NCI-H226 (cell line): ENCODE measurements around the gene ISYNA1.
"Not testable (repeated sequence)": the region's sequence is repeated elsewhere in the genome, so short reads cannot be mapped to it uniquely, and the experiment has no call there.

Experiments
- DNase-seq: peaks from one replicate; pipeline ENCODE4 v3.0.0-alpha.2; 2015

The ISYNA1 gene

DNA sequence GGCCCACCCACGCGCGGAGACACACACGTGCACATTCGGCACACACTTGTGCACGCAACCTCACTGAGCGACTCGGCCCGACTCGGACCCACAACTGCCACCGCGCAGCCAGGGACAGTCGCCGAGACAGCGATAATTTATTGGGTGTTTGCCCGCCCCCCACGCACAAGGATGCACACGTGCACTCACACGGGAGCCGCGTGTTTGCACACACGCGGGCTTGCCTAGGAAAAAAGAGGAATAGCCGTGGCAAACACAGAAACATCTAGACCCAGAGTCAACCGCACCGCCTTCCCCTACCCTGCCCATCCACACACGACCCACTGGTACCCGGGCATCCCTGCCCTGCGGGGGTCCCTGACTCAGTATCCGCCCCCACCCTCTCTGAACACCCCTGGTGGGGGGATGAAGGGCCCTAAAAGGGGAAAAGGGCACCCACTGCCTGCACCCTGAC, 19.9 kb downstream of the ISYNA1 start:
- no peak for DNase-seq

DNA sequence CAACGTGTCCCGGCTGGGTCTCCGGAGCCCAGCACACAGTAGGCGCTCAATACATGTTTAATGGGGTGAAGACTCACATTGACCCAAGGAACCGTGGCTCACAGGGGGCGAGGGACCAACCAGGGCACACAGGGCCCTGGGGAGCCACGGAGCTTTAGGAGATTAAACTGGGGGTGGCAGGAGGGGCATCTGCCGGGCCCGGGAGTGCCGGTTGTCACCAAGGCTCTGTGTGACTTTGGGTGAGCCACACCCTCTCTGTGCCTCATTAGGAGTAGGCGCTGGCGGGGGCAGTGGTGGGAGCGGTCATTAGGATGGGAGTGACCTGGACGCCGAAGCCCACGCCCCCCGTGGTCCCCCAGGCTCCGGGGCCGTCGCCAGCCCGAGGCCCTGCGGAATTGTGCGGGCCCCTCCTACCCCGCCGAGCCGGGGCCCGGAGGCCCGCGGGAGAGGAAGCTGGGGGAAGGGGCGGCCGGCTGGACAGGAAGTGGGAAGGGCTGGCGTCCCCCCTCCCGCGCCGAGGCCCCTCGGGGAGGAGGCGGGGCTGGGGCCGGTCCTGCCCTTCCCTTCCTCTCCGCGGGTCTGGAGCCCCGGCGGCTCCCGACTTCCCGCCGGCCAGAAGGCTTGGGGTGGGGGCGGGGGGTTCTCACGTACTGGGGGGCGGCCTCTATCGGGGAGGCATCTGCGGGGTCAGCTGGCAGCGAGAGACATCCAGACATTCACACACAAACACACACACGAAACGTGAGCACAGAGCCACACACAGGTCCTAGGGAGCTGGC, 20.5 kb downstream of the ISYNA1 start:
- peak; percentile 83 for DNase-seq

DNA sequence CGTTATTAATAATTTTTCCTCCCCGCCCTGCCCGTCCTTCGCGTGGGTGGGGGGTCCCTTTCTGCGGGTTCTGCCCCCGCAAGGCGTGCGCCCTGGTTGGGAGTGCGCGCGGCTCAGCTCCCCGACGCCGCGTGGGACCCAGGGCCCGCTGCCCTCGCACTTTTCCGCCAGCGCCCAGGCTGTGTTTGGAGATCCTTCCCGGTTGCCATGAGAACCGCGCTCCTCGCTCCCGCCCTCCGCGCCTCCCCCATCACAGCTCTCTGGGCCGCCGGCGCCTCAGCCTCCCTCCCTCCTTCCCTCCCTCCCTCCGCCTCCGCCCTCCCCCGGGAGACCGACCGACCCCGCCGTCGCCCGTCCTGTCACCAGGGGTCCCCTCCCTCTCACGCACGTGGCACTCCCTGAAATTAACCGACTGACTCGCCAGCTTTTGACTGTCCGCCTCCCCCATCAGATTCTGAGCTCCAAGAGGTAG, 21.1 kb downstream of the ISYNA1 start:
- DNase-seq, result peak; percentile 91

DNA sequence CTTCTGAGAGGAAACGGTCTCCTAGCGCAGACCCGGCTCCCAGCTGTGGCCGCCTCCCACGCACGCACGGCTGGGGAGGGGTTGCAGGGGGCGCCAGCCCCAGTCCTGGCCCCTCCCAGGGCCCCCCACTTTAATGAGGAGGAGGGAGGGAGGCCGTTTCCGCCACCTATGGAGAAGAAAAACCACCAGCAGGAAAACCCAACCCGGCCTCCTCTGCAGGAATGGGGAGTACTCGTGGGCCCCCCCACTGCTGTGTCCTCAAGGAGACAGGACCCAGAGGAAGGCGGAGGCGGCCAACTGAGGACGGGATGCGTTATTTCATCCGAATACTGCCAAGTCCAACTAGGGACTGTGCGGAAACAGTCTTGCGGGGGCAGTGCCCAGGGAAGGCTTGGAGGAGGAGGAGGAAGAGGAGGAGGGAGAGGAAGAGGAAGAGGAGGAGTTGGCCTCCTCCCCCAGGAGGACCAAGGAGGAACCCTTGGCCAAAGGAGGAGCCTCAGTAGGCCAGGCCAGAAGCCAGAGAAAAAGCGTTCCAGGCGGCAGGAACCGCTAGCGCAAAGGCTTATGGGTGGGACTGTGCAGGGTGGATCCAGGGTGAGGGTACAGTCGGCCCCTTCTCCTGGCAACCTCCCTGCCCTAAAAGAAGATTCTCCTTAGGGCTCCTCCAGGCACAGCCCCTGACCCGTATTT, 22.6 kb downstream of the ISYNA1 start:
- DNase-seq, result peak; percentile 91

DNA sequence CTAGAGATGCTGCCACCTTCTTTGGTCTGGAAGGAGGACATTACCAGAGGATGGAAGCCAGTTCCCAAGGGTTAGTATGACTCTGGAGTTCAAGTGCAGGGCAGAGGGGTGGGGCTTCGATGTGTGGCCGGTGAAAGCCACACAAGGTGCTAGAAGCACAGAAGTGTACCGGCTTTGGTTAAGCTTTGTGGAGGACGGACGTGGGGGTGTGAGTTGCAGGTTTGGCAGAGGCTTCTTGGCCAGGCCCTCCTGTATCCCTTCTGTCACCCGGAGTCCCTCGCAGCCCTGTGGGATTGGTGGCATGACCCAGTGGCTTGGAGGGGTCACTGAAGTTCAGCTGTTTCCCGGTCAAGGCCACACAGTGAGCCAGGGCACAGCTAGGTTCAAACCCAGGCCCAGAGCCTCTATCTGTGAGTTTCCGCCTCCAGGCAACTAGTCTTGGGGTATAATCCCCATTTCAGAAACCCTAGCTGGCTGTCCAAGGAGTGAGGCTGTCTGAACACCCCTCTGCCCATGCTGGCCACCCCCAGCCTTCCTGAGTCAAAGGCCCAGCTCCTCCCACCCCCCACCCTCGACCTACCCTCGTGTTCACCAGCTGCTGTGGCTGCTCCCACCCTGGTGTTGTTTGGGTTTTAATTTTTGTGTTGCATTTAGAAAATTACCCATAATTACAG, 23.3 kb downstream of the ISYNA1 start:
- DNase-seq, result peak; percentile 22

DNA sequence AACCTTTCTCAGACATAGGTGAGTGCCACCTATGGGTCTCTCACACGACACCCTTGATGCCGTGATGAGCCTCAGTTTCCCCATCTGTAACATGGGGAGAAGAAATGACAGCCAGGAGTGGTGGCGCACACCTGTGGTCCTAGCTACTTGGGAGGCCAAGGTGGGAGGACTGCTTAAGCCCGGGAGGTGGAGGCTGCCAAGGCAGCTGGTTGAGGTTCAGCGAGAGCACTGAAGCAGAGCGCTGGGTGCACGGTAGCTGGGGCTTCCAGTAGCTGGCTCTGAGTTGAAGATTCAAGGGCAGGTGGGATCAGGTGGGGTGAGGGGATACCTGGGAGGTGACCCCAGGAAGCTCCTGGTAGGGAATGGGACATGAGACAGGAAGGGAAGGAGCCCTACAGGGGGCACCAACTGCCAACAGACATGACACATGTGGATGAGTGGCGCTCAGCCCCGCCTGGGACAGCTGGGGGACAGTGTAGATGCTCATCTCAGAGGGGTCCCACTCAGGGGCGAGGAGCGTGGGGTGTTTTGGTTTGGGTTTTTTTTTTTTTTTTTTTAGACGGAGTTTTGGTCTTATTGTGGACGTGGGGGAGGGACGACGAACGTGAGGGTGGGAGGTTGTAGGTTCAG, 25.2 kb downstream of the ISYNA1 start:
- no peak for DNase-seq

DNA sequence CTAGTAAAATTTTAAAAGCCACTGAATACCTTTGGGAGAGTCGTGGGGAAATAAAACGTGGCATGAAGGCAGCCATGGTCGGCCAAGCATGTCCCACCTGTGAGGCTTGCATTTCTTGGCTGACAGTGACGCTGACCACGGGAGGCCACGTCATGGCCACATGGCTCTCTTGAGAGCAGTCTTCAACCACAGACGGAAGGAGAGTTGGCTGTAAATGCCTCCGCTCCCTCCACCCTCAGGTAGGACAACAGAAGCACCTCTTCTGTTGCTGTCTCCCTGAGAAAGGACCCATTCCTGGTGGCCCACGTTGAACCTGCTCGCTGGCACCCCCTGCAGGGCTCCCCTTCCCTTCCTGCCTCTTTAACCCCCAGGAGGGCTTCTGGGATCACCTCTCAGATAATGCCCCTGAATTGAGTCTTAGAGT, 29.9 kb downstream of the ISYNA1 start:
- no peak for DNase-seq

DNA sequence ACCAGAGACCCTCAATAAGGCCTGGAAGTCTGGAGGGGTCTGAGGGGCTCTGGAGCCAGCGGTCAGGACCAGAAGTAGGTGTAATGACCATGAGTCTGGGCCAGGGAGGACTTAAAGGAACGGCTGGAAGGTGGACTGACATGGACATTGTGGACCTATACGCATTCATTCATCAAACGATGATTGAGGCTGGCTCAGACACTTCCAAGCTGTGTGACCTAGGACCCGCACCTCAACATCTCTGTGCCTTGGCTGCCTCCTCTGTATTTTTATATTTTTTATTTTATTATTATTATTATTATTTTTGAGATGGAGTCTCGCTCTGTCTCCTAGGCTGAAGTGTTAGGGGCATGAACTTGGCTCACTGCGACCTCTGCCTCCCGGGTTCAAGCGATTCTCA, 31.2 kb downstream of the ISYNA1 start:
- no peak for DNase-seq

DNA sequence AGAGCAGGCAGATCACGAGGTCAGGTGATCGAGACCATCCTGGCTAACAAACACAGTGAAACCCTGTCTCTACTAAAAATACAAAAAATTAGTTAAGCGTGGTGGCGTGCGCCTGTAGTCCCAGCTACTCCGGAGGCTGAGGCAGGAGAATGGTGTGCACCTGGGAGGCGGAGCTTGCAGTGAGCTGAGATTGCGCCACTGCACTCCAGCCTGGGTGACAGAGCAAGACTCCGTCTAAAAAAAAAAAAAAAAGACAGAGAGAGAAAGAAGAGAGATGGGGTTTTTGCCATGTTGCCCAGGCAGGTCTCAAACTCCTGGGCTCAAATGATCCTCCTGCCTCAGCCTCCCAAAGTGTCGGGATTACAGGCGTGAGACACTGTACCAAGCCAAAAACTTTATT, 32.2 kb downstream of the ISYNA1 start:
- not testable (repeated sequence) for DNase-seq

DNA sequence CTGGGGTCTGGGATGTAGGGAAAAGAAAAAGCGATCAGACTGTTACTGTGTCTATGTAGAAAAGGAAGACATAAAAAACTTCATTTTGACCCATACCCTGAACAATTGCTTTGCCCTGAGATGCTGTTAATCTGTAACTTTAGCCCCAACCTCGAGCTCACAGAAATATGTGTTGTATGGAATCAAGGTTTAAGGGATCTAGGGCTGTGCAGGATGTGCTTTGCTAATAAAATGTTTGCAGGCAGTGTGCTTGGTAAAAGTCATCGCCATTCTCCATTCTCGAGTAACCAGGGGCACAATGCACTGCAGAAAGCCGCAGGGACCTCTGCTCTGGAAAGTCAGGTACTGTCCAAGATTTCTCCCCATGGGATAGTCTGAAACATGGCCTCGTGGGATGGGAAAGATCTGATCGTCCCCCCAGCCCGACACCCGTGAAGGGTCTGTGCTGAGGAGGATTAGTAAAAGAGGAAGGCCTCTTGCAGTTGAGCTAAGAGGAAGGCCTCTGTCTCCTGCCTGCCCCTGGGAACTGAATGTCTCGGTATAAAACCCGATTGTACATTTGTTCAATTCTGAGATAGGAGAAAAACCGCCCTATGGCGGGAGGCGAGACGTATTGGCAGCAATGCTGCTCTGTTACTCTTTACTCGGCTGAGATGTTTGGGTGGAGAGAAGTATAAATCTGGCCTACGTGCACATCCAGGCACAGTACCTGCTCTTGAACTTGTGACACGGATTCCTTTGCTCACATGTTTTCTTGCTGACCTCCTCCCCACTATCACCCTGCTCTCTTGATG, 35.3 kb downstream of the ISYNA1 start:
- not testable (repeated sequence) for DNase-seq

DNA sequence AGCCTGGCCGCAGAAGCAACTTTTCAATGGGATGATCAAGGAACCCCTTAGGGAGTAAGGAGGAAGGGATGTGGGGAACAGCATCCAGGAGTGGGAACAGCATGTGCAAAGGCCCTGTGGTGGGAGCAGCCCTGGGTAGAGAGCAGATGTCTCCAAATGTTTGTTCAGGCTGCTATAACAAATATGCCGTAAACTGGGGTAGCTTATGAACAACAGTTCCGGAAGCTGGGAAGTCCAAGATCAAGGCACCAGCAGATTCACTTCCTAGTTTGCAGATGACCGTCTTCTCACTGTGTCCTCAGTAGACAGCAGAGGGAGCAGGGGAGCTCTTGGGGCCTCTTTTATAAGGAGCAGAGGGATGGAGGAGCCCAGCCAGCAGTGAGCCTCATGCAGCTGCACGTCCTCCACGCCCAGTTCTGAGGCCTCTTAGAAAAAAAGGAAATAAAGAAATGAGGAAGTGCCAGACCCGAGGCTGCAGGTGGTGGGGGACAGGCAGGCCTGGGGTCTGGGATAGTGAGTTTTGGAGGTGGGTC, 36.3 kb downstream of the ISYNA1 start:
- peak; percentile 37 for DNase-seq

DNA sequence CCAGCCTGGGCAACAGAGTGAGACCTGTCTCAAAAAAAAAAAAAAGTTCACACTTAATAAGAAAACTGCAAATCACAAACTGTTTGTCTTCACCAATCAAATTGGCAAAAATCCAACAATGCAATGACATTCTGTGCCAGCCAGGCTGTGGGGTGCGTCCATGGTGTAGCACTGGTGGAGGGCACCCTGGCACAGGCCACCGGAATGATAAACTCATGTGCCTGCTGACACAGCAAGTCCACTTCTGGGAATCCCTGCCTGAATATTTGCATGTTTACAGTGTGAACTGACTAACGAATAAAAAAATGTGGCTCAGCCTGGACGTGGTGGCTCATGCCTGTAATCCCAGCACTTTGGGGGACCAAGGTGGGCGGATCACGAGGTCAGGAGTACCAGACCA, 38.9 kb downstream of the ISYNA1 start:
- DNase-seq, result no peak

DNA sequence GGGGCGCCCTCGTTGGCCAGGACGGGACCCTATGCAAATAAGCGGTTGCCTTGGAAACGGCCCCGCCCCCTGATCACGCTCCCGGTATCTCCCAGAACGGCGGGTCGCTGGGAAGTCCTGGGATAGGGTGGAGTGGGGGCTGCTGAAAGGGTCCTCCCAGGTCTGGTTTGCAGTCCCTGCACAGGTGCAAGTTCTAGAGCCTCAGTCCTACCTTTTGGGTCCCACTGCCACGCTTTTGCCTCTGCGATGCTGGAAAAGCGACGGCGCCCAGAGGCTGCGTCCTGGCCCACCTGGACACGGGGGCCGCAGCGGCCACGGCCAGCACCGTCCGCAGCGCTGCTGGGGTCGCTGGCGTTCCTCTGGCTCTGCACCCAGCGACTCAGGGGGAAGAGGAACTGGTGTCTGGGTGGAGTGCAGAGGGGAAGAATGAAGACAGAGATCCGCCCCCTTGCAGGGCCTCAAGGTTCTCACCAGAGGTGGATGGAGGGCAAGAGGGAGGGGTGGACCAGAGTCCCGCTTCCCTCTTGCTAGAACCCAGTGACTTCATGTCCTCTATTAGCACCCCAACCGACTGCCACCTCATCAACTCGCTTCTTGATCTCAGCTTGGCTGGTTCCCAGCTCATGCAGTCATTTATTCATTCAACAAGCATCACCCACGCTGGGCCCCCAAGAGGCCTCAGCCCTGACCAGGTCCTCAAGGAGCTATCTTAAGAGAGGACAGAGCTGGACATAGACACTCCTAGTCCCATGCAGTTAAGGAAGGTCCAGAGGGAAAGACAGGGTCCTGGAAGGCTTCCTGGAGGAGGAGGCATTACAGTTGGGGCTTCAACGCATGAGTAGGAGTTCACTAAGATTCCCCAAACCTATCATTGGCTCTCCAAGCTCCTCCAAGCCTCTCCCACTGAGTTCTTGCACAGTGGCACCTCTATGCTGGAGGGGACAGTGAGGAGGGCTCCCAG, 40.4 kb downstream of the ISYNA1 start, which contains the start of gene LRRC25:
LRRC25 (minus strand) TSS at position 381 of the 961 bp plus-strand sequence. CDS start 659 bp downstream, outside the sequence.
- DNase-seq, result no peak

DNA sequence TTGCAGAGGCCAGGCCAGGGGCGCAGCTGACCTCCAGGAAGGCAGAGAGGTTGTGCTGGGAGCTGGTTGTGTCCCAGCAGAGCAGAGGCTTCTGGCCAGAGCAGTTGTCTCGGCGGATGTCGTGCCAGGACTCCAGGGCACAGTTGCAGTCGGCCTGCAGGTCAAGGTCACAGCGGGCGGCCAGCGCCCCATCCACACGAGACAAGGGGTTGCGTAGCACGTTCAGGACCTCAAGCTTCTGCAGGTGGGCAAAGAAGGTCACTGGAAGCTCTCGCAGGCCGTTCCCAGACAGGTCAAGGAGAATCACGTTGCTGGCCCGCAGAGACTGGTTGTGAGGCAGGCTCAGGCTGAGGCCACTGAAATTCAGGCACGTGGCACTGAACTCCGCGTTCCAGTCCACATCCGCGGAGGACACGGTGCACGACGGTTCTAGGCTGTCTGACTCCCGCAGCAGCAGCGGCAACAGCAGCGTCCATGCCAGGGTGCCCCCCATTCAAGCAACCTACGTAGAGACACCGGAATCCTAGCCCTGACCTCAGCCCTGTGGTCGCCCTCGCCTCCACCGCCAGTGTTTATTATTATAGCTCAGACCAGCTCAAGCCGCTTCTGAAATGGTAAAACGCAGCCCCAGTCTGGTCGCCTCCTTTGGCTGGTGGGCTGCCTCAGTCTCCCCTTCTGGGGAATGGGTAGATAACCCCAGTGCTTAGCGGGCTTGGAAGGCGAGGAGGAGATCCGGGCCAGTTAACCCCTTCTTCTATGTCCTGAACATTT, 41.3 kb downstream of the ISYNA1 start:
- DNase-seq, result no peak

DNA sequence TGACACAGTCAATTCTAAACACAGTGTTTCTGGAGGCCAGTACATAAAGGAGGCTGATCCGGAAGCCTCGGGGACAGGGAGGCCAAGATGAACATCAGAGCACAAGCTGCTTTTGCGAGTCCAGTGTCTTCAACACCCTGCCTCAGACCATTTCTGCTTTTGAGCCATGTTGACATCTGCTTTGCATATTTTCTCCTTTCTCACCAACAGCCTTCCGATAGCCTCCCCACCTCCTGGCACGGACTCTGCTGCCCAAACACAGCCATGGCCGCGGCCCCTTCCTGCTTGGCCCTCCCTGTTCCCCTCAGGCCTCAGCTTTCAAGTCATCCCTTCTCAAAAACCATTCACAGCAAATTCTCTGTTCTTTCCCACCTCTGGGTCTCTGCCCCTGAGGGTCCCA, 44.1 kb downstream of the ISYNA1 start:
- no peak for DNase-seq

DNA sequence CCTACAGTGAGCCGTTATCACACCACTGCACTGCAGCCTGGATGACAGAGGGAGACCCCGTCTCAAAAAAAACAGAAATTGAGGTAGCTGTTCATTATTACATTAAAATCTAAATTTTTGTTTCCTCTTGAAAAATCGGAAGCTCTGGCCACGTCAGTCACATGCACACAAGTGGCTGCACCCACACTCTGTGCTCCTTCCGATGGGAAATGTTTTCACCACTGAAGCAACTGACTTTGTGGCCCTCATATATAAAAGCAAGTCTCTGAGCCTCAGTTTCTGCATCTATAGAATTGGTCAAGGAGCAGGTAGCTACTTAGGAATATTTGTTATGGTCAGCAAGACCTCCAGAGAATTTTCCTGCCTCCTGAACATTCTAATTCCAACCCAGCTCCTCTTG, 45.0 kb downstream of the ISYNA1 start:
- DNase-seq, result no peak

DNA sequence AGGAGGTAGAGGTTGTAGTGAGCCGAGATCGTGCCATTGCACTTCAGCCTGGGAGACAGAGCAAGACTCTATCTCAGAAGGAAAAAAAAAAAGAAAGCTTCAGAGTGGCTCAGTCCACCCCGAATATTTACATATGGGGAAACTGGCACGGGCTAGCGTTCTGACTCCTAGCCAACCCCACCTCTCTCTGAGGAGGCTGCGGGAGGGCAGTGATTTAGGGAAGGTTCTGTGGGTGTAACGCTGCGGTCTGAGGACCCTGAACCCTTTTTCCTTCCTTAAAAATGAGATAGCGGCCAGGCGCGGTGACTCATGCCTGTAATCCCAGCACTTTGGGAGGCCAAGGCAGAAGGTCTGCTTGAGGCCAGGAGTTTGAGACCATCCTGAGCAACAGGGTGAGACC, 45.5 kb downstream of the ISYNA1 start:
- peak; percentile 90 for DNase-seq

DNA sequence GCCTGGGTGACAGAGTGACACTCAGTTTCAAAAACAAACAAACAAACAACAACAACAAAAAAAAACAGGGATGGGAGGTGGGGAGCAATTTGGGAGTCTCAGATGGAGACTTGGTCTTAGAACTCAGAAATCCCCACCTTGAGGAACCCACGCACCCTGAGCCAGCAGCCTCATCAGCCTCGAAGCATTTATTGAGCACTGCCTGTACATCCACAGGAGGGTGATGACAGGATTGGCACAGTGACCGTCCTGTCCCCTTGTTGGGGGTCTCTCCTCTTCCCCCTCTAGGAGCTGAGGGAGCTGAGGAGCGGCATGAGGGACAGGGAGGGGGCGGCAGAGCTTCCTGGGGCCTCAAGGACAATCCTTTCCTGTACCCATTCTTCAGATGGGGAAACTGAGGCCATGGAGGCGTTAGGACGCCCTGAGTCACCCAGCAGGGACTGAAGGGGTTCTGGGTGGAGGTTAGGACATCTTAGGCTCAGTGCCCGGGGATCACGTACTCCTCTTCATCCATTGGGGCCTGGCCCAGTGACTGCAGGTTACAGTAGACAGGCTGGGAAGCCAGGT, 46.3 kb downstream of the ISYNA1 start:
- DNase-seq, result no peak
